Measurements from ENCODE around the gene VDR.

GRCh38 chr12:47870175-47870781 is 34.5 kb downstream of the VDR start:
- TF ChIP-seq EZH2 (optimal IDR thresholded peaks at IDR 0.05; ENCODE audit: low read depth, low read length), result no peak
- TF ChIP-seq CTCF (IDR thresholded peaks at IDR 0.05; ENCODE audit: low read length), result peak; percentile 68
- TF ChIP-seq EZH2phosphoT487 (IDR thresholded peaks at IDR 0.05; ENCODE audit: low read length), result no peak
